ENCODE data around the gene NDOR1.

Gene NDOR1

DNA sequence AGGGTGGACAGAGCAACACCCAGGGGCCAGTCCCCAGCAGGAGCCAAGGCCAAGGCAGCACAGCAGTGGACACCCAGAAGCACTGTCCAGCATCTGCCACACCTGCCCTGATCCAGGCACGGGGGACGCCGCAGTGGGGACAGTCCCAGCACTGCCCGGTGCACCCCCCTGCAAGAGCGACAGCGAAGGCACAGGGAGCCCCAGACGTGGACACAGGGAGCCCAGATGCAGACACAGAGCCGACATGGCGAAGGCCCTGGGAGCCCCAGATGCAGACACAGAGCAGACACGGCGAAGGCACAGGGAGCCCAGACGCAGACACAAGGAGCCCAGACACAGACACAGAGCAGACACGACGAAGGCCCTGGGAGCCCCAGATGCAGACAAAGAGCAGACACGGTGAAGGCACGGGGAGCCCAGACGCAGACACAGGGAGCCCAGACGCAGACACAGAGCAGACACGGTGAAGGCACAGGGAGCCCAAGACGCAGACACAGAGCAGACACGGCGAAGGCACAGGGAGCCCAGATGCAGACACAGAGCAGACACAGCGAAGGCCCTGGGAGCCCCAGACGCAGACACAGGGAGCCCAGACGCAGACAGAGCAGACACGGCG, 21.4 kb upstream of the NDOR1 start:
- DNase-seq: no peak

DNA sequence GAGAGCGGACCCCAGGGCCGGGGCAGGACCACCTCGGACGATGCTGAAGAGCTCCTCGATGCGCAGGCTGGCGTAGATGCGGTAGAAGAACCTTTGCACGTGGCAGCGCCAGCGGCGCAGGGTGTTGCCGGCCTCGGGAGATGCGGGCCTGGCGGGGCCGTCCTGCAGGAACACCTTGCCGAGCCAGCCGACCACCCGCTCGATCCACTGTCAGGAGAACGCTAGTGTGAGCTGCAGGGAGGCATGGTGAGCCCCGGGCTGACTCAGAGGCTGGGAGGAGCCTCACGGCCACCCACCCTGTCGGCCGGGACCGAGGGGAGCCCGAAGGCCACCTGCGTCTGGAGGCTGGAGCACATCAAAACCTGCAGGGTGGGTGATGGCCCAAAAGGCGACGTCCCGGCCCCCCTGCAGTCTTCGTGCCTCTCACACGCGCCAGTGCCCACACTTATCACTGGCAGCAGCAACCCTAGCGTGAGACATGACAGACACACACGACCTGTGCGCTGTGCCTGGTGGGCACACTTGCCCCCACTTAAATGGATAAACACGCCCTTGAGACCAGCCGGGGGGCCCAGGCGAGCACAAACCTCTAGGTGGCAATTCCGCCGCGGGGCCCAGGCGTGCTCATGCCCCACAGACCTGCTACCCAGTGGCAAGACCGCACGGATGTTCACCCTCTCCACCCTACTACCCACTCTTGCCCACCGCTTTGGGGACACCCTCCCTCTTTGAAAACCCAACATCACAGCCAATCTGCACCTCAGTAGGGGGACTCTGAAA, 20.4 kb upstream of the NDOR1 start:
- DNase-seq: no peak

DNA sequence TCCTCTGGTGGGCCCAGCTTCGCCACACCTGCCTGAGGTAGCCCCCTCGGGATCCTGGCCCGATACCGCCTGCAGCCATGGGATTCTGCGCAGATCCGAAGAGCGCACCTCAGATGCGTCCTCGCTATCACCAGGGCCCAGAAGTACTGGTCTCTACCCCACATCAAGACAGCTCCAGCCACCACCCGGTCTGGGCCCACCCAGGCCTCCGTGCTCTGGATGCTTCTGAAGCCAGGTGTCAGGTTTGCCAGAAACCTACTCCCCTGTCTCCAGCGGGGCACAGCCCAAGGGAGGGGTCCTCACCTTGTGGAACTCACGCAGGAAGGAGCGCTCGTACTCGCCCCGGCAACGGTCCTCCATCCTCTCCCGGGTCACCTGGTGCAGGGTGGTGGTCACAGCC, 19.6 kb upstream of the NDOR1 start:
- no peak for DNase-seq

DNA sequence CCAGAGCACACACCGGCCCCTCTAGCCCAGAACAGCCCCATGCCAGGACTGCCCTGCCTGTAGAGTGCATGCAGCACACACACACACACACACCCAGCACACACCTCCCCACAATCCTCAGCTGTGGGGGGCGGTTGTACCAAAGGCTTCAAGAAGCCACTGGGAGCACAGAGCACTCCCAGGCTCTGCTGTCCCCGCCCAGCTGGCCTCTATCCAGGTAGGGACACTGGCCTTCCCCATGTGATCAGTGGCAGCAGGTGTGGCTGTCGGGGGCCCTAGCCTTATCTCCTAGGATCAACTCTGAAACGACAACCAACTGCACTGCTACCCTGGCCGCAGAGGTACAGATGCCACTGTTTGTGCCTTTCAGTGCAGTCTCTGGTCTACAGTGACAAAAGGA, 19.1 kb upstream of the NDOR1 start:
- no peak for DNase-seq

DNA sequence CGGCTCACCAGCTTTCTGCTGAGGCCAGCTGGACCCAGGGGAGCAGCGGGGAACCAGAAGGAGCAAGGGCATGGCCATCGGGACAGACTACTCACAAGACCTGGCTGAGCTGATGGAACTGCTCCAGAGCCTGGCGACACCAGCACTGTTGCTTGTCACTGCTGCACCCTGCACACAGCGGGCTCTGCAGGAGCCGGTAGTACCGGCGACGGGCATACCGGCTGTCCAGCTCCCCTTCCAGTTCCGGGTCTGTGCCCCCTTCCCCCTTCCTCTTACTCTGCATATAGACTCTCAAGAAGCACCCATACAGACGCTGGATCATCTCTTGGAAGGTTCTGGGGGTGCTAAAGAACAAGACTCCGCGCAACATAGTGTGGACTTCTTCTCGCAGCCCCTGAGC, 18.1 kb upstream of the NDOR1 start:
- DNase-seq: no peak

DNA sequence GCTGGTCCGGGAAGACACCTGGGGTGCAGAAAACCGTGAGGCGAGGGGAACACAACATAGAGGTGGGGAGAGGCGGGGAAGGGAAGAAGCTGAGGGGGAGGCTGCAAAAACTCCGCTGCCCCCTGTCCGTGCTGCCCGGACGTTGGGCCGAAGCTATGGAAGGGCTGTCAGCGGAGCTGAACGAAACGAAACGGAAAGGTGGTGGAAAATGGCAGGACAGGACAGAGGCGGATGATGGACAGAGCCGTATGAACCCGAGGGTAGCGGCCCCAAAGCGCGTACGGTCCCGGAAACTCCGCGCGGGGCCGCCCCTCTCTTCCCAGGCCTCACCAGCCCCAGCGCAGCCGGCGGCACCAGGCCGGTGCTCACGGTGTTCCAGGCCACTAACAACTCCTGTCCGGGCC, 17.4 kb upstream of the NDOR1 start:
- no peak for DNase-seq

DNA sequence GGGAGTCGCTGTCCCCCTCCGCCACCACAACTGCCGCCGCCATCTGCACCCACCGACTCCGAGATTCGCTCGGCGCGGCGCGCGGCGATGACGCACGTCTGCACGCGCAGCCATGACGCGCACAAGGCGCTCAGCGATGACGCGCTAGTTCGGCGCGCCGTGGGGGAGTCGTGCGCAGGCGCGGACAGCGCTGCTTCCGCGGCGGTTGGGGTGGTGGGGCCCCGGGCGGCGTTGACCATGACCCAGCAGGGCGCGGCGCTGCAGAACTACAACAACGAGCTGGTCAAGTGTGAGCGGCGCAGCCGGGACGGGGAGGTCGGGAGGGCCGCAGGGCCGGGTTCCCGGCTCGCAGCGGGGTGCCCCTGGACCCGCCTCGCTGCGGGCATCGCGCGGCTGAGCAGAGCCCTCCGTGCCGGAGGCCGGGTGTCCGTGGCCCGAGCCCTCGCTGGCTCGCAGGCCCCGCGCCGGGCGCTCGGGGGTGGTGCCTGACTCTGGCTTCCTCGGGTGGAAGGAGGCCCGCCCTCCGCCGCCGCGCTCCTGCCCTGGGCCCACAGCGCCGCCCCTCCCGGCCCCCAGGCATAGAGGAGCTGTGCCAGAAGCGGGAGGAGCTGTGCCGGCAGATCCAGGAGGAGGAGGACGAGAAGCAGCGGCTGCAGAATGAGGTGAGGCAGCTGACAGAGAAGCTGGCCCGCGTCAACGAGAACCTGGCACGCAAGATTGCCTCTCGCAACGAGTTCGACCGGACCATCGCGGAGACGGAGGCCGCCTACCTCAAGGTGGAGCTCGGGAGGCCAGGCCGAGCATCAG, 16.8 kb upstream of the NDOR1 start, which contains the start of the genes ANAPC2 and SSNA1:
TSS of gene ANAPC2 (minus strand) at position 71 of the 807 bp plus-strand sequence. CDS start at position 43, 28 bp downstream.
TSS of gene SSNA1 (plus strand) at position 187 of the 807 bp plus-strand sequence. CDS start at position 238, 51 bp downstream.
- peak; percentile 98 for DNase-seq

DNA sequence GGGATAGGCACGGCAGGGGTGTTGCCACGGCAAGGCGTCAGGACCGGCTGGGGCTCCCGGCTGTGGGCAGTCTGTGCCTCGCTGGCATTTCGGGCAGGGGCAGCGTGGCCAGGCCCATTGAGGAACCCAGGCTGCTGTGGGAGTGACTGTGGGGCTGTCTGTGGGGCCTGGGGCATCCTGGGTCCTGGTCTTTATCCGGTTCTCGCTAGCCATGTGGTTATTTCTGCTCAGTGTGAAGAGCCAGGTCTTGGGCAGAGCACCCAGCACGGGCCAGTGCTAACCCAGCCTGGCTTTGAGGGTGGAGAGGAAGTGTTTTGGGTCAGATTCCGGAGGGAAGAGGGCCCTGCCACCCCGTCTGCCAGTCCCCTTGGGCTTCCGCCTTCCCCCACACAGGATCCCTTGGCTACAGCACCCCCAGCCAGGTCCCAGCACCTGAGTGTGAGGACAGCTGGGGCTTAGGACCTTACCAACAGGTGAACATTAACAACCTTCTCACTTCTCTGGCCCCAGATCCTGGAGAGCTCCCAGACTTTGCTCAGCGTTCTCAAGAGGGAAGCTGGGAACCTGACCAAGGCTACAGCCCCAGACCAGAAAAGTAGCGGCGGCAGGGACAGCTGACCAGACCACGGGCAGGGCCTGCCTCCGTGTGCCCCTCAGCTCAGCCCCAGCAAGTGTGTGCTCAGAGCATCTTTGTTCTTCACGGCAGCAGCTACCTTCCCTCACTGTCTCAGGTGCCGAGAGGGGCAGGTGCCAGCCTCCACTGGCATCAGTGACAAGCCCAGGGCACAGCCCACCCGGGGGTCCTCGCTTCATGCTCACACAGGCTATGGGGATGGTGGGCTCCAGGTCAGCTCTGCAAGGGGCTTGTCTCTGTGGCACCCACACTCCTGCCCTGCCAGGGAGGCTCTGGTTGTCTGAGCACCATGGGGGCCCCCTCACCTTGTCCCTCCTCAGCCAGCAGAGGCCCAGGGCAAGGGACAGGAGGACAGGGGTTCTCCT, 15.9 kb upstream of the NDOR1 start:
- DNase-seq: no peak

DNA sequence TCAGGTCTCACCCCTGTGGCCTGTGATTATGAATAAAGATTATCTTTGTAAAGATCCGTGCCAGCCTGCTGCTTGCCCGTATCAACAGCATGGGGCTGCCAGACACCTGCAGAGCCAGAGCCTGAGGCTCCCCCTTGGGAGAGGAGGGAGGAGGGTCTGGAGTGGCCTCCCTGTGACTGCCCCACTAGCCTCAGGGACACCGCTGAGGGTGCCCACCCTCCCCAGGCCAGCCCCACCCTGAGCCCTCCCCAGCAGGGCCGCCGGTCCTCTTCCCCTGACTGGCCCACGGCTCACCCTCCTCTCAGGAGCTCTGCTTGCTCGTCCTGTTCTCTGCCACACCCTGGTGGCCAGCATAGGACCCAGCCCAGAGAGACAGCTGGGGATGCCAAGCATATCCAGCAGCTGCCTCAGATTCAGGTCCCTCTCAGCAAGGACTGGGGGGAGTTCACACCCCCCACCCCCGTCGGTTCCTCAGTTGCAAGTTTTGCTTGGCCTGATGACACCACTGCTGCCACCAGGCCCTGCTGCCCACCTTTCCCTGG, 15.1 kb upstream of the NDOR1 start:
- no peak for DNase-seq

DNA sequence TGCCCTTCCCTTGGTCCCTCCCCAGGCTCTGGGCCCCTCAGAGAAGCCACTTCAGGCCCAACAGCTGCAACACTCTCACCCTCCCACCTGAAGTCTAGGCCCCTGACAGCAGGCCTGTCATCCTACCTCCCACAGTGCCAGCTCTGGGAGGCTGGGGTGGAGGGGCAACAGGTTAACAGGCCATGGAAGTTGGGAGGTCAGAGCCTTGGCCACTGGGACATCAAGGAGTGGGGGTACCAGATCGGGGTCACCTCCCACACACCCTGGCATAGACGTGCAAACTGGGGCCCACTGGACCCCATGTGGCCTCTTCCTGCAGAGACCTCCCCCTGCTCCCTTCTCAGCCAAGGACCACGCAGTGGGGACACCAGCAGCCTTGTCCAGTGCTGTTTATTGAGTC, 14.3 kb upstream of the NDOR1 start:
- no peak for DNase-seq

DNA sequence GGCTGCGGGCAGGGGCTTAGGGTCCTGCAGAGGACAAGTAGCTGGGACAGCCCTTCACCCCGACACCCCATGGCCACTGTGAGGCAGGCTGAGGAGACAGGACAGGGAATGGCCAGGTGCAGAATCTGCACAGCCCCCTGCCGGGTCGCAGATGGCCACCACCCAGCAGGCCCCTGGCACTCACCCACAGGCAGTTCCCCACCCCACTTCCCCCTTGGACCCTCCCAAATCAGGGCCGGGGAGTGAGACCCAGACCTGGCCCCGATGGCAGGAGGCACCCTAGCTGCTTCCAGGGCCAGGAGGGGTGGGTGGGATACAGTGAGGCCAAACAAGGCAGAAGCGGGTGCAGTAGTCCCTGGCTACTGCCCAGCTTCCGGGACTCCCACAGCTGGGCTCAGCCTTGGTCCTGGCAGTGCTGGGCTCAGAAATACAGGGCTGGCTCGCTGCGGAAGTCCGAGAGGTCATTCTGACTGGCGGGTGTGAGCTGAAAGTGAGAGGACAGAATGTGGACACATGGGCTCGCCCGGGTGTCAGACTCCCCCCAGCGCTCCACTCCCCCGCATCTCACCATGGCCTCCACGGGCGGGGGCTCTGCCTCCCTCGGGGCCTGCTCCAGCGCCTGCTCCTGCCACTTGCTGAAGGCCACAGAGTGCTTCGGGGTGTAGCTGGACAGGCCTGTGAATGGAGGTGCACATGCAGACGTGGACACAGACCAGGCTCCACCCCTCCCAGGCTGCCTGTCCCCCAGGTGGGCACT, 13.6 kb upstream of the NDOR1 start:
- DNase-seq: no peak

DNA sequence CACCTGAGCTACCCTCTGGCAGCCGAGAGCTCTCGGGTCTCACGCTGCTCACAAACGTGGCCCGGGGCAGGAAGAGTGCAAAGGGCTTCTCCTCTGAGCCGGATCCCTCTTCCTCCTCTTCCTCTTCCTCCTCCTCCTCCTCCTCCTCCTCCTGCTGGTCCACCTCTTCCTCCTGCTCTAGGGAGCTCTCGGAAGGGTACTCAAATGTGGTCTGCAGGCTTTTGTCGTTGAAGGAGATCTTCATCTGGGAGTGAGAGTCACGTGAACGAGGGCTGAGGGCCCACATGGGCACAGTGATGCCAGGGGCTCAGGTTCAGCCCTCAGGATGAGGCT, 13.1 kb upstream of the NDOR1 start:
- no peak for DNase-seq

DNA sequence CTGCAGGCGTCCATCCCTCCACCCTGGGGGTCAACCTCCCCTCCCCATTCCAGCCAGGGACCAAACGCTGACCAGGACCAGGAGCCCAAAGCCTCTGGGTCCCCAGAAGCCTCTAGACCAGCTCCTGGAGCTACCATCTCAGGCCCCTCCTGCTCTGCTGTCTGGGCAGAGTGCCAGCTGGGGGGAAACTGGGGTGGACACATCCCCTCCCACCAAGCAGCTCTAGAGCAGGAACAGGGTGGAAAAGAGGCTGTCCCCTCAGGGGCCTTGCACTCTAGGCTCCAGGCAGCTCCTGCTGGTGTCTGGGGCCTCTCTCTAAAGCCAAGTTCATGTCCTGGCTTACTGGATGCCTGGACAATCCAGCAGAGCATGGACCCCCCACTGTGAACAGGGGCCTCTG, 12.6 kb upstream of the NDOR1 start:
- DNase-seq: no peak

DNA sequence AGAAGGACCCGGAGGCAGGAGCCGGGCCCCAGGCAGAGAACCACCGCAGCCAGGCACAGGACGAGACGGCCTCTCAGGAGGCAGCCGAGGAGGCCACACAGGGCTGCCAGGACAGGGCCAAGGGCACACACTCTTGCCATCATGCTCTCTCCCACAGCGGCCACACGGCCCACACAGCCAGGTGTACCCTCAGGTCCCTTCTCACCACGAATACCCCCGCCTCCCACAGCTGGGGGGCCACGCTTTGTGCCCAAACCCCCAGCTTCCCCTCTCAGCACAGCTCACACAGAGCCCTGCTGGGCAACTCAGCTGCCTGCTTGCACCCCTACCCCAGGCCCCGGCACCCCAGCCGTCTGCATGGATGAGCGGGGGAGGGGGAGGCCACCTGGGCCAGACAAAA, 11.7 kb upstream of the NDOR1 start:
- DNase-seq: no peak

DNA sequence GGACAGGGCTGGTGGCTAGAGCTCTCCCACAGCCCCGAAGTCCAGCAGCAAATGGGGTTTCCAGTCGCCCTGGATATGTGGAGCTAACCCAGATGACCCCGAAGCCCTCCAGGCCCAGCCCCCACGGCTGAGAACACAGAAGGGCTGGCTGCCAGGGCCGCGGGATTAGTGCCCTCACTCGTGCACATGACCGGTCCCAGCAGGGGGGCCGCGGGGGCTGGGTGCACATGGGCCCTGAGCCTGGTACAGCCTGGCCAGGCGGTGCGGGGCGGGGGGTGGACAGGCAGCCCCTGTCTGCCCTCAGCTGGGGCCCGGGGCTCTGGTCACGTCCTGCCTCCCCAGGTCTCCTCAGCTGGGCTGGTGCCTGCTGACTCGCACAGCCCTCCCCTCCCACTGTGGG, 11.1 kb upstream of the NDOR1 start:
- DNase-seq: no peak

DNA sequence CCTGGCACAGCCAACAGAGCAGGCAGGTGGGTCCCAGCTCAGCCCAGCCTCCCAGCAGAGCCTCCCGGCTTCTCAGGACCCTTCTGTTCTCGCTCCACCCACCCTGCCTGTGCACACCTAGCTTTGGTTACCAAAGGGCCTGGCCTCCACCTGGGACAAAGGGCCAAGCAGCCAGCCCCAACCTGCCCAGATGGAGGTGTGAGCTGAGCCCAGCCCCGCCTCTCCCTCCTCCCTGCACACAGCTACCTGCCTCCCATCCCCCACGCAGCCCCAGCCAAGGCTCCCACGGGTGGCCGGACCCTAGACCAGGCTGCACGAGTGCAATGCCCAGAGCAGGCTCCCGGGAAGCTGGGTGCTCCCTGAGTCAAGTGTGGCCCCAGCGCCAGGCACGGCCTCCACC, 10.6 kb upstream of the NDOR1 start:
- DNase-seq: no peak

DNA sequence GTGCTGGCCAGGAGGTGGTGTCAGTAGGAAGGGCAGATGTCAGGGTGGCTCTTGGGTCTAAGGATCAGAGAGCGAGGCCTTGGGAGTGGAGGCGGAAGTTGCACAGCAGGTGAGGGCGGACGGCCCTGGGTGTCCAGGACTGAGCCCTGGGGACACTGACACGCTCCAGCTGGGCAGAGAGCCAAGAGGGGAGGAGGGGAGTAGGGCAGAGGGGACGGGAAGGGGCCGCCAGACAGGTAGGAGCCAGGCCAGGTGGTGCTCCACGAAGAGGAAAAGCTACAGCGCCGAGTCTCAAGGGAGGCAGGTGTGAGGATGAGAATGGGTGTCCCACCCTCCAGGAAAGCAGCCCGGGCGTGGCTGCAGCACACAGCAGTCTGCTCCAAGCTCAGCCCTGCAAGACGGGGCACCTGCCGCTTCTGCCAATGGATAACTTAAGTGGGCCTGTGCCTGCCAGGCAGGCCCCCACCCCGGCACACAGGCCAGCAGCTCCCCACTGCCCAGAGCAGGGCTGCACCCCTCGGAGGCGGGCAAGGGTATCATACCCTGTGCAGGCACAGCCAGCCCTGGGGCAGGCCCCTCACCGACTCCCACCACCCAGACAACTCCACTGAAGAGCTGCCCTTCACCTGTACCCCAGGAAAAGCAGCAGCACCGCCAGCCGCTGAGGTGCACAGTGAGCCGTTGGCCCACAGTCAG, 9.8 kb upstream of the NDOR1 start:
- no peak for DNase-seq

DNA sequence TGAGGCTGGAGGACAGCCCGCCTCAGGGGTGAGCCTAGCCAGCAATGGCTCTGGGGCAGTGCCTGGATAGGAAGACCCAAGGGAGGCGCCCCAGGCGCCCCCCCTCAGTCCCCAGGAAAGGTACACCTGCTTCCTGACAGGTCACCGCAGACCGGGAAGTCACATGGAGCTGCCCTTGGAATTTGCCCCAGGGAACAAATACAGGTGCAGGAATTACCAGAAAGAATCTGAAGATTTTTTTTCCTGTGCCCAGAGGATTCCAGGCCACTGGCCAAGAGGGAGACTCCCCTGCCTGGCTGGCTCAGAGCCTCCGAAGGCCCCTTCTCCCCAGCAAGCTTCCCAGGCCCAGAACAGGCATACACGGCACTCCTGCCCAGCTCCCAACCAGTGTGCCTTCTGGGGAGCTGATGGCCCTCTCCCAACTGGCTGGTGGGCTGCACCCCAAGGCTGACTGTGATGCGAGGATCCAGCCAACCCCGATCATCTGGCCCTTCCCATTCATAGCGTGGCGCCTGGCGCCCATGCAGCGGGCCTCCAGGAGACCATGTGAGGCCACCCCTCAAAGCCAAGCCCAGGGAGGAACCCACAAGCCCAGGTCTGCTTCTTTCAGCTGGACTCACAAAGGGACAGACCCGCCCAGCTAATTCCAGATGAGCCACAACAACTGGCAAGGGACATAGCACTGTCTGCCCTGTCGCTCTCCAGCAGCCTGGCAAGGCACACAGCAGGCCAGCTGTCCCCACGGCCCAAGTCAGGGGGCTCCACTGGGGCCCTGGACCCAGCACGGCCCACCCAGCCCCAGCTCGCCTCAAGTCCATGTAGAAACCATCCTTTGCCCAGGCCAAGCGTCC, 7.2 kb upstream of the NDOR1 start:
- DNase-seq: no peak

DNA sequence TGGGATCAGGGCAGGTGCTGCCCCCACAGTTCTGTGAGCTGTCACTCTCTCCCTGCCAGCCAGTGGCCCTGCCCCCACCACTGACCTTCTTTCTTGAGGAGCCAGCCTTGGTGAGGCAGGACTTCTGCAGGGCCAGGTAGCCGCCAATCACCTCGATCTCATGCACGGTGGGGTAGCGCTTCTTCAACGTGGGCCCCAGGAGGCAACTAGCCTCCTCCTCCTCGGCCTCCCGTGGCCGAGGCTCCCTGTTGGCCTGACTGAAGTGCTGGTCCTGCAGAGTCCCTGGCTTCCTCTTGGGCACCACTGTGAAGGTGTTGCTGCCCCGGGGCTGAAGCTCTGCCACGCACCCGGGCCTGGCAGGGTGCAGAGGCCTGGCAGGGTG, 6.6 kb upstream of the NDOR1 start:
- no peak for DNase-seq
